ENCODE data around the gene NIPBL. TPM values are rescaled to one million over a fixed set of nuclear protein-coding genes. Genes with fewer than 3 reads are reported as not detected.

NIPBL gene
- total and polyA plus RNA-seq, 2 donors (not counting 1 experiment from before 2014, with no cell fraction given), result 30.8 to 34.2 TPM

GRCh38 chr5:36883894-36884462, 7.4 kb downstream of the NIPBL start:
- H2AFZ ChIP-seq (ENCODE audit: low read length), result no peak overlapping the region
- no peaks in the 10 kb centered on the region for H3K9me3 ChIP-seq (ENCODE audit: control insufficient read depth, insufficient read depth, low read depth, low read length)
- peaks cover 97% of the 10 kb centered on the region for H3K79me2 ChIP-seq (ENCODE audit: control insufficient read depth, insufficient read depth, low read length)
- no peak for DNase-seq (ENCODE audit: low read depth in 2 of 2)
- H3K9ac ChIP-seq (ENCODE audit: insufficient read depth, low read length), result no peak overlapping the region
- no peaks in the 10 kb centered on the region for H3K27me3 ChIP-seq (ENCODE audit: control insufficient read depth, insufficient read depth, low read length)
- peaks cover 2% of the 10 kb centered on the region for H3K36me3 ChIP-seq (ENCODE audit: control insufficient read depth, insufficient read depth, low read length)
- no peaks in the 10 kb centered on the region for H4K20me1 ChIP-seq (ENCODE audit: control insufficient read depth, extremely low read depth, insufficient read depth, low read length)
- no peak overlapping the region for H3K4me2 ChIP-seq (ENCODE audit: extremely low read depth, insufficient read depth, low read length)
- no peak overlapping the region for H3K4me3 ChIP-seq (replicated peaks in 1 of 4; ENCODE audit: control extremely low read depth in 1 of 4, insufficient read depth in 1 of 4, low read depth in 3 of 4, low read length in 4 of 4)
- H3K4me1 ChIP-seq (ENCODE audit: control insufficient read depth, extremely low read depth, insufficient read depth, low read length), result no peaks in the 10 kb centered on the region
- TF ChIP-seq CTCF (conservative IDR thresholded peaks at IDR 0.05 in 1 of 2, IDR thresholded peaks at IDR 0.05 in 1 of 2; ENCODE audit: low read depth in 1 of 2, low read length in 2 of 2) (no peak), EZH2 (IDR thresholded peaks at IDR 0.05; ENCODE audit: low read length, missing control alignments) (no peak)
- H3K27ac ChIP-seq (ENCODE audit: insufficient read depth, low read length), result no peak overlapping the region

- Histone ChIP-seq H4K20me1 (ENCODE audit: control insufficient read depth, extremely low read depth, insufficient read depth, low read length) (no peaks in the 10 kb centered on the region), H3K36me3 (ENCODE audit: control insufficient read depth, insufficient read depth, low read length) (peaks cover 2% of the 10 kb centered on the region), H3K4me3 (replicated peaks in 1 of 4; ENCODE audit: control extremely low read depth in 1 of 4, insufficient read depth in 1 of 4, low read depth in 3 of 4, low read length in 4 of 4) (no peak overlapping the region), H3K9ac (ENCODE audit: insufficient read depth, low read length) (no peak overlapping the region), H3K9me3 (ENCODE audit: control insufficient read depth, insufficient read depth, low read depth, low read length) (no peaks in the 10 kb centered on the region), H3K27me3 (ENCODE audit: control insufficient read depth, insufficient read depth, low read length) (no peaks in the 10 kb centered on the region), H3K79me2 (ENCODE audit: control insufficient read depth, insufficient read depth, low read length) (peaks cover 93% of the 10 kb centered on the region), H3K4me1 (ENCODE audit: control insufficient read depth, extremely low read depth, insufficient read depth, low read length) (no peaks in the 10 kb centered on the region), H3K4me2 (ENCODE audit: extremely low read depth, insufficient read depth, low read length) (no peak overlapping the region), H2AFZ (ENCODE audit: low read length) (no peak overlapping the region), H3K27ac (ENCODE audit: insufficient read depth, low read length) (no peak overlapping the region)
- no peak for DNase-seq (ENCODE audit: low read depth in 2 of 2)
- TF ChIP-seq EZH2 (IDR thresholded peaks at IDR 0.05; ENCODE audit: low read length, missing control alignments) (no peak), CTCF (conservative IDR thresholded peaks at IDR 0.05 in 1 of 2, IDR thresholded peaks at IDR 0.05 in 1 of 2; ENCODE audit: low read depth in 1 of 2, low read length in 2 of 2) (no peak)
Measured at GRCh38 chr5:36885149-36885548, 8.6 kb downstream of the NIPBL start.

- Histone ChIP-seq H3K27ac (ENCODE audit: insufficient read depth, low read length) (no peak overlapping the region), H3K36me3 (ENCODE audit: control insufficient read depth, insufficient read depth, low read length) (peaks cover 2% of the 10 kb centered on the region), H4K20me1 (ENCODE audit: control insufficient read depth, extremely low read depth, insufficient read depth, low read length) (no peaks in the 10 kb centered on the region), H3K4me2 (ENCODE audit: extremely low read depth, insufficient read depth, low read length) (no peak overlapping the region), H3K79me2 (ENCODE audit: control insufficient read depth, insufficient read depth, low read length) (peaks cover 92% of the 10 kb centered on the region), H2AFZ (ENCODE audit: low read length) (no peak overlapping the region), H3K27me3 (ENCODE audit: control insufficient read depth, insufficient read depth, low read length) (no peaks in the 10 kb centered on the region), H3K4me3 (replicated peaks in 1 of 4; ENCODE audit: control extremely low read depth in 1 of 4, insufficient read depth in 1 of 4, low read depth in 3 of 4, low read length in 4 of 4) (no peak overlapping the region), H3K4me1 (ENCODE audit: control insufficient read depth, extremely low read depth, insufficient read depth, low read length) (no peaks in the 10 kb centered on the region), H3K9me3 (ENCODE audit: control insufficient read depth, insufficient read depth, low read depth, low read length) (no peaks in the 10 kb centered on the region), H3K9ac (ENCODE audit: insufficient read depth, low read length) (no peak overlapping the region)
- TF ChIP-seq EZH2 (IDR thresholded peaks at IDR 0.05; ENCODE audit: low read length, missing control alignments) (no peak), CTCF (conservative IDR thresholded peaks at IDR 0.05 in 1 of 2, IDR thresholded peaks at IDR 0.05 in 1 of 2; ENCODE audit: low read depth in 1 of 2, low read length in 2 of 2) (no peak)
- no peak for DNase-seq (ENCODE audit: low read depth in 2 of 2)
Measured at GRCh38 chr5:36885566-36886485, 9.3 kb downstream of the NIPBL start.
